MM.1S (cell line): ENCODE results near the gene SGCD.

Source experiments
- DNase-seq: peaks from one replicate; pipeline ENCODE4 v3.0.0-alpha.2; 2015
- H2AFZ ChIP-seq: fragments of 300-600 bp; sonication (generic); 2 replicates; pipeline ENCODE4 v1.6.0; 2016; ENCODE audit warnings: antibody characterized with exemption, low read length
- H3F3A ChIP-seq: fragments of 300-600 bp; sonication (generic); 2 replicates; pipeline ENCODE4 v1.6.1; 2016; ENCODE audit warnings: mild to moderate bottlenecking, antibody characterized with exemption, low read length, moderate library complexity, mixed read lengths; ENCODE audit not compliant: insufficient read depth
- H3K27ac ChIP-seq: fragments of 300-600 bp; sonication (generic); 2 replicates; pipeline ENCODE4 v1.5.1; 2016; ENCODE audit warnings: mild to moderate bottlenecking, low read length
- H3K27me3 ChIP-seq: fragments of 300-600 bp; sonication (generic); replicated peaks from 2 replicates; pipeline ENCODE4 v1.6.0; 2016; ENCODE audit warnings: low read length; ENCODE audit not compliant: insufficient read depth
- H3K36me3 ChIP-seq: fragments of 300-600 bp; sonication (generic); replicated peaks from 2 replicates; pipeline ENCODE4 v1.6.1; 2016; ENCODE audit warnings: mild to moderate bottlenecking, low read length, mixed read lengths; ENCODE audit not compliant: insufficient read depth
- H3K4me1 ChIP-seq: fragments of 300-600 bp; sonication (generic); 2 replicates; pipeline ENCODE4 v1.6.1; 2016; ENCODE audit warnings: low read length, mixed read lengths
- H3K4me2 ChIP-seq: fragments of 300-600 bp; sonication (generic); 2 replicates; pipeline ENCODE4 v1.6.0; 2016; ENCODE audit warnings: low read depth, low read length
- H3K4me3 ChIP-seq: fragments of 300-600 bp; sonication (generic); 2 replicates; pipeline ENCODE4 v1.5.1; 2016; ENCODE audit warnings: low read length, mixed read lengths
- H3K79me2 ChIP-seq: fragments of 300-600 bp; sonication (generic); 2 replicates; pipeline ENCODE4 v1.6.1; 2016; ENCODE audit warnings: mixed run types, low read length, mixed read lengths
- H3K9ac ChIP-seq: fragments of 300-600 bp; sonication (generic); 2 replicates; pipeline ENCODE4 v1.6.1; 2016; ENCODE audit warnings: low read length, mixed read lengths
- H3K9me2 ChIP-seq: fragments of 300-600 bp; sonication (generic); replicated peaks from 2 replicates; pipeline ENCODE4 v1.6.1; 2016; ENCODE audit warnings: mild to moderate bottlenecking, low read length, mixed read lengths; ENCODE audit not compliant: insufficient read depth
- H3K9me3 ChIP-seq: fragments of 300-600 bp; sonication (generic); replicated peaks from 2 replicates; pipeline ENCODE4 v1.6.1; 2016; ENCODE audit warnings: mild to moderate bottlenecking, low read length, mixed read lengths; ENCODE audit not compliant: insufficient read depth
- H4K20me1 ChIP-seq: fragments of 300-600 bp; sonication (generic); 2 replicates; pipeline ENCODE4 v1.6.1; 2016; ENCODE audit warnings: mild to moderate bottlenecking, low read length, moderate library complexity, mixed read lengths; ENCODE audit not compliant: insufficient read depth
- CTCF ChIP-seq: fragments of 300-600 bp; sonication (generic); IDR thresholded peaks from 2 replicates; pipeline ENCODE4 v1.5.1; 2016; ENCODE audit warnings: antibody characterized with exemption, low read length, mixed read lengths
- EZH2 ChIP-seq: fragments of 300-600 bp; sonication (generic); optimal IDR thresholded peaks from 2 replicates; pipeline ENCODE3; 2017; ENCODE audit warnings: low read depth, mild to moderate bottlenecking, antibody characterized with exemption, low read length, mixed read lengths
- EZH2phosphoT487 ChIP-seq: fragments of 300-600 bp; sonication (generic); IDR thresholded peaks from 2 replicates; pipeline ENCODE4 v1.6.1; 2018; ENCODE audit warnings: antibody characterized with exemption, low read length

SGCD gene

GRCh38 chr5:156764176-156764971 lies 437.4 kb downstream of the SGCD start:
- no peak for DNase-seq
- H3K4me2 ChIP-seq = no peak overlapping the region
- no peak overlapping the region for H3K4me3 ChIP-seq
- H3K79me2 ChIP-seq = no peaks in the 10 kb centered on the region
- H3K4me1 ChIP-seq = no peaks in the 10 kb centered on the region
- H4K20me1 ChIP-seq = no peaks in the 10 kb centered on the region
- no peaks in the 10 kb centered on the region for H3K27me3 ChIP-seq
- no peak overlapping the region for H3K27ac ChIP-seq
- H3K9me3 ChIP-seq = no peaks in the 10 kb centered on the region
- H3K36me3 ChIP-seq = no peaks in the 10 kb centered on the region
- H3K9ac ChIP-seq = no peak overlapping the region
- TF ChIP-seq CTCF (no peak), EZH2phosphoT487 (no peak), EZH2 (no peak)
- no peaks in the 10 kb centered on the region for H3F3A ChIP-seq
- no peak overlapping the region for H2AFZ ChIP-seq
- H3K9me2 ChIP-seq = no peaks in the 10 kb centered on the region

- DNase-seq = no peak
- Histone ChIP-seq H3K9ac (no peak overlapping the region), H3K4me2 (no peak overlapping the region)
Observed at GRCh38 chr5:156774273-156774672, 447.3 kb downstream of the SGCD start.

GRCh38 chr5:156778139-156778706 lies 451.3 kb downstream of the SGCD start:
- Histone ChIP-seq H3F3A (no peaks in the 10 kb centered on the region), H3K27me3 (no peaks in the 10 kb centered on the region), H3K36me3 (no peaks in the 10 kb centered on the region), H3K9me2 (no peaks in the 10 kb centered on the region), H3K27ac (no peak overlapping the region), H3K9ac (no peak overlapping the region), H3K4me2 (no peak overlapping the region), H2AFZ (no peak overlapping the region), H3K79me2 (no peaks in the 10 kb centered on the region), H3K4me1 (no peaks in the 10 kb centered on the region), H3K9me3 (no peaks in the 10 kb centered on the region), H4K20me1 (no peaks in the 10 kb centered on the region), H3K4me3 (no peak overlapping the region)
- no peak for DNase-seq
- TF ChIP-seq CTCF (no peak), EZH2phosphoT487 (no peak), EZH2 (no peak)

More at GRCh38 chr5:156774273-156774672, 447.3 kb downstream of the SGCD start:
- Histone ChIP-seq H3K79me2 (no peaks in the 10 kb centered on the region), H3F3A (no peaks in the 10 kb centered on the region), H3K4me1 (no peaks in the 10 kb centered on the region), H2AFZ (no peak overlapping the region), H3K27me3 (no peaks in the 10 kb centered on the region), H3K36me3 (no peaks in the 10 kb centered on the region), H4K20me1 (no peaks in the 10 kb centered on the region), H3K27ac (no peak overlapping the region), H3K9me3 (no peaks in the 10 kb centered on the region), H3K4me3 (no peak overlapping the region), H3K9me2 (no peaks in the 10 kb centered on the region)
- TF ChIP-seq EZH2 (no peak), EZH2phosphoT487 (no peak), CTCF (no peak)
